ENCODE data around the gene SLC26A6.
A peak's percentile ranks its signal among the peaks of the same experiment; 100 is the strongest.

Gene SLC26A6

DNA sequence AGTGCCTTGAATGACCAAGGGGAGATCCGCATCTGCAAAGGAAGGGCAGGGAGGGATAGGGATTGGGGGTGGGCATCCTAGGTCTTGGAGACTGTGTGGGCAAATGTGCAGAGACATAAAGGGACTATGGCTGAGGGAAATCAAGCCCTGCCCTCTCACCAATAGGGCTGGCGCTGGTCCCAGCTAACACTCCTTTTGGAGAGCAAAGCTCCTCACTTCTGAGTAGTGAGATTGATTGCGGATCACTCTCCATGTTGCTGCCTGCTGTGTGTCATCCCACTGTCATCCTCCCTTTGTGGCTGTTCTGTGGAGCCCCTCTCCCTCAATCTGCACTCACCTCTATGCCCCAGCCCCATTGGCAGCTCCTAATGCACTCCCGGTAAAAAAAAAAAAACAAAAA is 29.7 kb upstream of the SLC26A6 start:
- DNase-seq (ENCODE audit: low read depth): no peak
- TF ChIP-seq, protein P1, sequence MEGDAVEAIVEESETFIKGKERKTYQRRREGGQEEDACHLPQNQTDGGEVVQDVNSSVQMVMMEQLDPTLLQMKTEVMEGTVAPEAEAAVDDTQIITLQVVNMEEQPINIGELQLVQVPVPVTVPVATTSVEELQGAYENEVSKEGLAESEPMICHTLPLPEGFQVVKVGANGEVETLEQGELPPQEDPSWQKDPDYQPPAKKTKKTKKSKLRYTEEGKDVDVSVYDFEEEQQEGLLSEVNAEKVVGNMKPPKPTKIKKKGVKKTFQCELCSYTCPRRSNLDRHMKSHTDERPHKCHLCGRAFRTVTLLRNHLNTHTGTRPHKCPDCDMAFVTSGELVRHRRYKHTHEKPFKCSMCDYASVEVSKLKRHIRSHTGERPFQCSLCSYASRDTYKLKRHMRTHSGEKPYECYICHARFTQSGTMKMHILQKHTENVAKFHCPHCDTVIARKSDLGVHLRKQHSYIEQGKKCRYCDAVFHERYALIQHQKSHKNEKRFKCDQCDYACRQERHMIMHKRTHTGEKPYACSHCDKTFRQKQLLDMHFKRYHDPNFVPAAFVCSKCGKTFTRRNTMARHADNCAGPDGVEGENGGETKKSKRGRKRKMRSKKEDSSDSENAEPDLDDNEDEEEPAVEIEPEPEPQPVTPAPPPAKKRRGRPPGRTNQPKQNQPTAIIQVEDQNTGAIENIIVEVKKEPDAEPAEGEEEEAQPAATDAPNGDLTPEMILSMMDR (IDR thresholded peaks at IDR 0.05; ENCODE audit: low read depth, low read length, missing control alignments): no peak
- no peak overlapping the region for H3K4me3 ChIP-seq (ENCODE audit: low read depth, low read length)

DNA sequence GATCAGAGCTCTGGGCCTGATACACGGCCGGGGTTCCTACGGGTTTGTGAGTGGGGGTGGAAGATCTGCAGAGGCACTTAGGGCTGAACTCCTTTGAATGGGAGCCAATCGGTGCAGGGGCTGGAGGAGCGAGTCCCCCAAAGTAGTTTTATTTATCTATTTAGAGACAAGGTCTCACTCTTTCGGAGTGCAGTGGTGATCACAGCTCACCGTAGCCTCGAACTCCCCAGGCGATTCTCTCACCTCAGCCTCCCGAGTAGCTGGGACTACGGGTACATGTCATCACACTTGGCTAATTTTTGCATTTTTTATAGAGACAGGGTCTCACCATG is 29.0 kb upstream of the SLC26A6 start:
- TF ChIP-seq, protein P1 (IDR thresholded peaks at IDR 0.05; ENCODE audit: low read depth, low read length, missing control alignments): no peak
- no peak for DNase-seq (ENCODE audit: low read depth)
- H3K4me3 ChIP-seq (ENCODE audit: low read depth, low read length): no peak overlapping the region

DNA sequence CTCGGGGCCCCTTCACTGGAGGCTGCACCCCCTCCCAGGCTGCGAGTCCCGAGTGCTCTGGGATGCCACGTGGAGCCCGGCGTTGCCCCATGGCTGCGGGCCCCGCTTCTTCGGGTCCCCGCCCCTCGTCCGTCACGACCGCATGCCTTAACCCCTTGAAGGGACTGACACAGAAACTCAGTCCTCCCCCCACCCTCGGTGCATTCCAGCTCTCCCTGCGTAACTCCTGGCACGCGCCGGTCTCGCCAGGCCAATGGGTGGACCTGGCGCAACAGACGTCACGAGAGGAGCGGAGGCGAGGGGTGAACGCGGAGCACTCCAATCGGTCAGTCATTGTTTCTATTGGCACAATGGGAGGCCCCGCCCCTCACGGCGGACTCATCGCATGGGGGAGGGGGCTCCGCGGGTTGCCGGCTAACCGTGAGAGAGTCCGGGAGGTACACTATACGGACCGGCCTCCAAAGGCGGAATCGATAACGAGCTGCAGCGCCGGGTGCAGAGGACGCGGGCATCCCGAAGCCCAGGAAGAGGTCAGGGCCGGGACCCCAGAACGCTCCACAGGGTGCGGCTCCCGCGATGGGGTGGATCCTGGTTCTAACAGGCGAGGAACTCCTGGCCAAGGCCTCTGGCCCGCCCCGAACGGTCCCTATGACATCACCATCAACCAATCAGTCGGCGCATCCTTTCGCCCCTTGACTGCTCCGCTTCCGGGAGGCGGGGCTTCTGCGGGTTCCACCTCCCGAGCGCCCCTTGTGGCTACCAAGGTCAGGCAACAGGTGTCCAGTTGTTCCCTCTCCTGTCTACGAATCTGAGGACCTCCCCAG is 28.4 kb upstream of the SLC26A6 start:
- TF ChIP-seq, protein P1 (IDR thresholded peaks at IDR 0.05; ENCODE audit: low read depth, low read length, missing control alignments): peak; percentile 85
- DNase-seq (ENCODE audit: low read depth): peak; percentile 94
- peak overlapping the region; percentile 64 for H3K4me3 ChIP-seq (ENCODE audit: low read depth, low read length)

DNA sequence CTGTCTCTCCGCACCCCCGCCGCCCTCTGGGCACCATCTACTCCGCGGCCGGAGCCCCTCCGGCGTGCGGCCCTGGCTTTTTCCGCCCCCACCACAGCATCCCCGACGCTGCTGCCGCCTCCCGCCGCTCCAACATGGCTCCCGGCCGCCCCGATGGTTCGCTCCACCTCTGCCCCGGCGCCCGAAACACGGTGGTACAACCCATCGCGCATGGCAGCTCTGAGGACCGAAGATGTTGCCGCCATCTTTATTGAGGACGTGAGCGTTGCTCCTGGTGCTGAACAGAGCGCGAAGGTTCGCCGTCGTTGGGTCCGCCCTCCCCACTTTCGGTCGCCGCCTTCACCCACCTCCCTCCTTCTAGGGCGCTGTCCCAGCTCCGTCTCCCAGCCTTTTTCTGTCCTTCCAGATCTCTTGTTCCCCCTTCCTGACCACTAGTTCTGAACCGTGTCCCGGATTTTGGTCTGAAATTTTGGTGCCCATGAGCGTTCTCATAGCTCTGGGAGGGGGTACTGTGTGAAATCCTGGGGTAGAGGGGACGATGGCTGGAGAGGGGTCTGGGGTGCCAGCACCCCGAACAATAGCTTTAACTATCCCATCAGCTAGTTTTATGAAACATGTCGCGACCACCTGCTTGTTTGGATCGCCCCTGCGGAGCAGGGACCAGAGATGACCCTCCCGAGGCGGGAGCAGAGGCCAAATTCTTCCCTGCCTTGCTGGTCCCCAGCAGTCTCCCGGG is 27.7 kb upstream of the SLC26A6 start, which contains the start of gene CELSR3:
TSS of gene CELSR3 (minus strand) at position 134 of the 736 bp plus-strand sequence. CDS start 252 bp downstream, outside the sequence.
- TF ChIP-seq, protein P1 (IDR thresholded peaks at IDR 0.05; ENCODE audit: low read depth, low read length, missing control alignments): no peak
- DNase-seq (ENCODE audit: low read depth): peak; percentile 67
- peak within 1 kb of the TSS; percentile 64 for H3K4me3 ChIP-seq (ENCODE audit: low read depth, low read length)

DNA sequence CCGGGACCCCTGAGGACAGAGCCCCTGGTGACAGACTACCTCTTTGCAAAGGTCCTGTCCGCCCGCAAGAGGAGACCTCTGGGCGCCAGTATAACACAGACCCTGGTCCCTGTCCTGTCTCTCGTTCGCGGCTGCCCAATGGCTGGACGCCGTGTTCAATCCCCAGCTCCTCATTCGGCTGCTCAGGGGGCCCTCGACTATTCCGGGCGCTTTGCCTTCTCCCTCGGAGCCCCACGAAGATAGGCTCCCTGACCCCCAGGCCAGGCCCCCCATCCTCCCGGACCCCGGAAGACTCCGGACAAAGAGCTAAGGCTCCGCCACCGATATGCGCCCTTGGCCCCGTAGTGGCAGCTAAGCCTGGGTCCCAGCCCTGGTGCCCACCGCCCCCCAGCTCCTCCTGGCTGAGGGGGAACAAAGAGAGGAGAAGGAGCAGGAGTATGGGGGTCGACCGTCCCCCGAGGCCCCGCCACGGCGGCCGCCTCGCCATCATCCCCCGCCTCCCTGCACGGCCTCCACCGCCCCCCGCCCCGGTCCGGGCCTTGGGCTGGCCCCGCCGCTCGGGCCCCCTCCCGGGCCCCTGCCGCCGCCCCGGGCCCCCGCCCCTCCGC is 27.0 kb upstream of the SLC26A6 start:
- TF ChIP-seq, protein P1 (IDR thresholded peaks at IDR 0.05; ENCODE audit: low read depth, low read length, missing control alignments): no peak
- no peak for DNase-seq (ENCODE audit: low read depth)
- peak overlapping the region; percentile 6; the same call in 1 of the 2 replicates for H3K4me3 ChIP-seq (ENCODE audit: low read depth, low read length)

DNA sequence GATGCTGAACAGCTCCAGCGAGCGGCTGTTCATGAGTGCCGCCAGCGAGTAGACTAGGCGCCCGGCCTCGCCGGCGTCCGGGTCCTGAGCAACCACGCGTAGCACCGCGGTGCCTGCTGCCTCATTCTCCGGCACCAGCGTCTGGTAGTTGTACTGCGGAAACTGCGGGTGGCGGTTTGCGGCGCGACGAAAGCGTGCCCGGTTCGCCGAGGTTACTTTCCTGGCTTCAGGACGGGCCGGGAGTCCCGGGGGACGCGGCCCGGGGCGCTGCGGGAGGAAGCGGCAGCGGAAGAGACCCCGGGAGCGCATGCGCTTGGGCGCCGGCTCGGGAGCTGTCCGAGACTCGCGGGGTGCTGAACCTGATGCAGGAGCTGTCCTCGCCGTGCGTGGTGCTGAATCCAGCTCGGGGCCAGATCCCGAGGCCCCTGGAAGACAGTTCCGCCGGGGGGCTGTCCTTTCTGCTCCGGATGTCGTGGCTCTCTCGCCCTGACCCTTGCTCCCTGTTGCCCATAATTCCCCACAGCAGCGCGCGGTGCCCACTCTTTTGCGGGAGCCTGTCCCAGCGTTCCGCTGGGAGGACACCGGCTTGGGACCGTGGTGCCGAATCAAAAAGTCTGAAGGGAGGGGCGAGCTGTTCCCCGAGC is 26.4 kb upstream of the SLC26A6 start:
- no peak for DNase-seq (ENCODE audit: low read depth)
- peak overlapping the region; percentile 16; the same call in 1 of the 2 replicates for H3K4me3 ChIP-seq (ENCODE audit: low read depth, low read length)
- TF ChIP-seq, protein P1 (IDR thresholded peaks at IDR 0.05; ENCODE audit: low read depth, low read length, missing control alignments): no peak

All from GM12864 (cell line).